ENCODE results near the gene USP14.

Gene USP14

GRCh38 chr18:231563-231962 lies 73.2 kb downstream of the USP14 start:
- no peak for DNase-seq

- no peak for DNase-seq
Observed at GRCh38 chr18:240175-240574, 81.8 kb downstream of the USP14 start.

DNA sequence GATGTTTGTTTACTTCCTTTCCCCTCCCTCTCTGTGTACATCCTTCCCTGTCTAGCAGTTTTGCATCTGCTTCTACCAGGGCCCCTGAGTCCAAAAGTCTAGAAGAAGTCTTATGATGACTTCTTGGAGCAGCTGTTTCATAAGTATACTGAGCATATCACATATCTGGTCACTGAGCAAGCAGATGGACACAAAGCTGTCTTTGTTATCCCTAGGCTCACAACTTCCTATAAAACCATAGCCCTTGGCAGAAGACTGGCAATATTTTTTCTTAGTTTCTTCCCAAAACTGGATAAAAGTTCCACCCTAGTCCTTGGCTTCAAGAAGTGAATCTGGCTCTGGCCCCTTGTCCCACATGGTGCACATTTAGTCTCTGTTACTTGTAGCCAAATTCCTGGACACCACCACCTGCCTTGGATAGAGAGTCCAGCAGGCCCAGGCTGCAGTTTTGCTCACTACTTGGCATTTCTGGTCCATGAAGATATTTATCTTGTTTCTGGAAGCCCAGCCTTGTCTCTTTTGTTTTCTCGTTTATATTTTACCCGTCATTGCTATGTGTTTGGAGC lies 87.0 kb downstream of the USP14 start:
- no peak for DNase-seq

GRCh38 chr18:248053-248452 lies 89.7 kb downstream of the USP14 start:
- no peak for DNase-seq

- DNase-seq: no peak
Observed at GRCh38 chr18:250685-251084, 92.3 kb downstream of the USP14 start.

- no peak for DNase-seq
Observed at GRCh38 chr18:251572-251971, 93.2 kb downstream of the USP14 start.

DNA sequence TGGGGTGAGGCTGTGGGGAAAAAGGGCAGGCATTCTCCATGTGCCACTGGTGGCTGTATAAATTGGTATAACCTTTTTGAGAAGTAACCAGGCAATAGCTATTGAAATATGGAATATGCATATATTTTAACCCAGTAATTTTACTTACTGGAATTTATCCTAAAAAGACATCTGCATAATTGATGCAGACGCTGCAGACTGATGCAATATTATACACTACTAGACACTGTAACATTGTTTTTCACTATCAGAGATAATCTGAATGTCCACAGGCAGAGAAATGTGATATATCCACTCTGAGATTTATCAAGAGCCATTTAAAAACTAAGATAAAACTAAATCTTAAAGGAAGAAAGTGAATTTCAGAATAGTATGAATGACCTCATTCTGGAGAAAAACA lies 94.8 kb downstream of the USP14 start:
- DNase-seq: no peak

GRCh38 chr18:255171-255570 lies 96.8 kb downstream of the USP14 start:
- no peak for DNase-seq

- DNase-seq: no peak
Observed at GRCh38 chr18:260547-260946, 102.2 kb downstream of the USP14 start.

DNA sequence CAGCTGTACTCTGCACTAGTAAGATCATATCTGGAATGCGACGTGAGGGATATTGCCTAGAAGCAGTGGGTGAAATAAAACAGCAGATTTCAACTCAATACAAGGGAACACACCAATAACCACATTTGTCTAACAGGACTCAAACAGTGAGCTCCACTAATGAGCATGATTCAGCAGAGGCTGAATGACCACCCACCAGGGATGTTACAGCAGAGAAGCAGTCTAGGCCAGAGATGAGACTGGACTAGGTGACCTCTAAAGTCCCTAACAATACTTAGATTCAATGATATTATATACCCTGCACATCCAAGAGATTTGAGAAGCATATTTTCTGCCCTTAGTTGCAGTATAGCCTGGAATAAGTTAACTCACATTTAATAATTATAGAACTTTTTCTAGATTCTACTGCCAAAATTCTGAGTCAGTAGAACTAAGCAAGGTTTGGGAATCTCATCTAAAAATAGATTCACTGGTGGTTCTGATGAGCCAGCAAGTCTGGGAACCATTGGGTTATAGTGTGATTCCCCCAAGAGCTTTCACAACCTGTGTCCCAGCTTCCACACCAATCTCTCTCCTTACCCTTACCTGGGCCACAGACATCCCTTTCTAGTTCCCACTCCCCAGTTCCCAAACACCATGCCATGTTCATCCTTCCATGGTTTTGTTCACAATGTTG lies 103.2 kb downstream of the USP14 start:
- no peak for DNase-seq

Measured in activated naive CD4-positive, alpha-beta T cell (primary cell).